RWPE1 (cell line): ENCODE data around the gene NAALADL1.
A peak's percentile ranks its signal among the peaks of the same experiment; 100 is the strongest.

Experiments used
- CTCF ChIA-PET: fragments of 350-600 bp; sonication (Branson Sonifier 250); formaldehyde crosslinking; extraction: SDS; loops from one replicate; lab custom pipeline; 2021; lab: Yijun Ruan, JAX
- POLR2A ChIA-PET: fragments of 400-600 bp; formaldehyde crosslinking; extraction: SDS; loops from one replicate; lab custom pipeline; 2020; ENCODE audit warnings: antibody characterized with exemption; ENCODE audit not compliant: low non-redundant PET; lab: Yijun Ruan, JAX
- DNase-seq: peaks from one replicate; pipeline ENCODE4 v3.0.0; 2012; ENCODE audit warnings: low spot score
- H3K27ac ChIP-seq: fragments of 450-650 bp; 2 replicates; pipeline ENCODE4 v1.5.1; 2017
- TF ChIP-seq, protein P1 (sequence below): fragments of 450-650 bp; conservative IDR thresholded peaks from 2 replicates; pipeline ENCODE4 v1.5.1; 2017; ENCODE audit warnings: low read depth, mild to moderate bottlenecking

Gene NAALADL1

DNA sequence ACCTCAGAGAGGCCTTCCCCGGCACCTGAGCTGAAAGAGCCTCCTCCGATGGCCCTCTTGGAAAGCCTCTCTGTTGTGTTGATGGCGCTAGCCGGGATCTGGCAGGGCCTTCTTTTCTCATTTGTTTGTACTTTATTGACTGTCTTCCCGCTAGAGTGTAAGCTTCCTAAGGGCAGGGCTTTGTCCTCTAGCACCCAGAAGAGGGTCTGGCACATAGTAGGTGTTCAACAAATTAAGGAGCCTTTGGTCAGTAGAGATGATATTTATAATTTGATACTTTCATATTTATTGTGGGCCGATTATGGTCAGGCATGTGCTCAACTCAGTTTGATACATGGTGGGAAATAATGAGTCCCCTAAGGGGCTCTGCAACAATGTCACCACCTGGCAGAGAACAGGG is 40.4 kb downstream of the NAALADL1 start:
- CTCF ChIA-PET, result no interaction called here
- POLR2A ChIA-PET, result no interaction called here
- TF ChIP-seq, protein P1, sequence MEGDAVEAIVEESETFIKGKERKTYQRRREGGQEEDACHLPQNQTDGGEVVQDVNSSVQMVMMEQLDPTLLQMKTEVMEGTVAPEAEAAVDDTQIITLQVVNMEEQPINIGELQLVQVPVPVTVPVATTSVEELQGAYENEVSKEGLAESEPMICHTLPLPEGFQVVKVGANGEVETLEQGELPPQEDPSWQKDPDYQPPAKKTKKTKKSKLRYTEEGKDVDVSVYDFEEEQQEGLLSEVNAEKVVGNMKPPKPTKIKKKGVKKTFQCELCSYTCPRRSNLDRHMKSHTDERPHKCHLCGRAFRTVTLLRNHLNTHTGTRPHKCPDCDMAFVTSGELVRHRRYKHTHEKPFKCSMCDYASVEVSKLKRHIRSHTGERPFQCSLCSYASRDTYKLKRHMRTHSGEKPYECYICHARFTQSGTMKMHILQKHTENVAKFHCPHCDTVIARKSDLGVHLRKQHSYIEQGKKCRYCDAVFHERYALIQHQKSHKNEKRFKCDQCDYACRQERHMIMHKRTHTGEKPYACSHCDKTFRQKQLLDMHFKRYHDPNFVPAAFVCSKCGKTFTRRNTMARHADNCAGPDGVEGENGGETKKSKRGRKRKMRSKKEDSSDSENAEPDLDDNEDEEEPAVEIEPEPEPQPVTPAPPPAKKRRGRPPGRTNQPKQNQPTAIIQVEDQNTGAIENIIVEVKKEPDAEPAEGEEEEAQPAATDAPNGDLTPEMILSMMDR, result no peak
- no peak for DNase-seq
- H3K27ac ChIP-seq, result no peak overlapping the region; the same call in 1 of the 2 replicates

DNA sequence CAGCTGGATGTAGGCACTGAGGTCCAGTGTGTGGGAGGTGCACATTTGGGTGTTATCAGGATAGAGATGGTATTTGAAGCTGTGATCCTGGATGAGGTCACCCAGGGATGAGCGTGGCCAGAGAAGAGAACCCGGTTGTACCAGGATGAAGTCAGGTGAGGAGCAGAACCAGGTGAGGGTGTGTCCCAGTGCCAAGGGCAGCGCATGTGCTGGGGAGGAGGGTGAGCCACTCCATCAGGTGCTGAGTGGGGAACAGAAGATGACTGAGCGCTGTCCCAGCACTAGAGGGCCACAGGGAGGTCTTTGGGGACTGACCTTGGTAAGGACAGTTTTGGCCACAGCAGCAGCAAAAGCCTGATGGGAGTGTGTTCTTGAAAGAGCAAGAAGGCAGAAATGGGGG is 41.6 kb downstream of the NAALADL1 start:
- TF ChIP-seq, protein P1, result no peak
- peak overlapping the region; percentile 98 for H3K27ac ChIP-seq
- ChIA-PET CTCF (interaction anchor here (0.6 kb wide), 1 partner anchor 33 kb away, joined by 4 read pairs; no protein-coding TSS in a partner anchor), POLR2A (interaction anchor here (0.6 kb wide), 1 partner anchor 58 kb away, joined by 4 read pairs; no protein-coding TSS in a partner anchor)
- DNase-seq, result no peak

DNA sequence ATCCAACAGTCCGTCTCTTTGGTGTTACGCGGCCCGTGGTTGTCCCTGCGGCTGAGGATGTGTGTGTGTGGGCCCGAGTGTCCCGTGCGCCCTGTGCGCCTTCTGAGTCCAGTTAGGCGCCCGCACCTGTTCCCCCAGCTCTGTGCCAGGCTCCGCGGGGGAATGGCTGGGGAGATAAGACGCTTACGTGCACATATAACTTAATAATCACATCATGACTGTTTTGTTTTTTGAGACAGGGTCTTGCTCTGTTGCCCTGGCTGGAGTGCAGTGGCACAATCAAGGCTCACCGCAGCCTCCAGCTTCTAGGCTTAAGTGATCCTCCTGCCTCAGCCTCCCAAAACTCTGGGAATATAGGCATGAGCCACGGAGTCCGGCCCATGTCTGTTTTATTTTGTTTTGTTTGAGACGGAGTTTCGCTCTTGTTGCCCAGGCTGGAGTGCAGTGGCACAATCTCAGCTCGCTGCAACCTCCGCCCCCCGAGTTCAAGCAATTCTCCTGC is 43.6 kb downstream of the NAALADL1 start:
- TF ChIP-seq, protein P1, result no peak
- no peak for DNase-seq
- peak overlapping the region; percentile 98 for H3K27ac ChIP-seq
- ChIA-PET CTCF (interaction anchor here (0.6 to 2.6 kb wide), 30 partner anchors 10 to 1247 kb away, joined by 3 to 14 read pairs (median 4); partner anchors contain the start of genes ATG2A, BATF2, CAPN1 and CDC42BPG), POLR2A (interaction anchor here (0.8 kb wide), 2 partner anchors 167 to 171 kb away, joined by 3 read pairs; no protein-coding TSS in a partner anchor)

DNA sequence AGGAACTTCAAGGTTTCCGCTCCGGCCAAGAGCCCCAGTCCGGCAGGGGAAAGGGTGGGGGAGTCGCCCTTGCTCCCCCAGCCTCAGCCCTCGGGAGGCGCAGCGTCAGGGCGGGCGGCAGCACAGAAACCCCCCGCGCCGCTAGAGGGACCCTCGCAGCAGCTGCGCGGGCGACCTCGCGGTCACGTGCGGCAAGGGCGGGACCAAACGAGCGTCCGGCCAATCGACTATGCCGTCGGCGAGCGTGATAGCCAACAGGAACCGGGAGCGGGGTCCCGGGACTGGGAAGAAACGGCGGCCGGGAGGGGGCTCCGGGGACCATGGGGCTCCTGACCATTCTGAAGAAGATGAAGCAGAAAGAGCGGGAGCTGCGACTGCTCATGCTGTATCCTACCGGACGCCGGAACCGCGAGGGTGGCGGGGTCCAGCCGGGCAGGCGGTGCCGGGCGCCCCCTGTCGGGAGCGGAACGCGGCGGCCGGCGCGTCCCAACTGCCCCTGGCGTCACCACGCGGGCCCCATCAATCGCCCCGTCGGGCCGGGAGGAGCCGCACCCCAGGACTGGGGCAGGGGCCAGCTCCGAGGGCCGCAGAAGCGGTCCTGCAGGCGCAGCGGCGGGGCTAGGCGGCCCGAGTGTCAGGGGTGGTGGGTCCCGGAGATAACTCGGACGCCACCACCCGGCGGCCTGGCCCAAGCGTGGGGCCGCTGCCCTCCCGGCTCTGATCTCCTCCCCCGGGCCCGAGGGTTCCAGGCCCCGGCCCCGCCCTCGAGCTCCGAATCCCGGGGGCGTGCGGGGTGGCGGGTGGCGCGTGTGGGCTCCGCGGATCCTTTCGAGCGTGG is 44.2 kb downstream of the NAALADL1 start, which contains the start of gene ARL2:
Gene ARL2 (plus strand): TSS at position 273 of the 838 bp plus-strand sequence. CDS start 48 bp downstream, at position 321.
- DNase-seq, result peak; percentile 86
- POLR2A ChIA-PET, result interaction anchor here (0.8 to 1.0 kb wide), 3 partner anchors 98 to 170 kb away, joined by 3 read pairs; no protein-coding TSS in a partner anchor
- H3K27ac ChIP-seq, result peak within 1 kb of the TSS; percentile 98
- CTCF ChIA-PET, result interaction anchor here (0.5 to 2.6 kb wide), 39 partner anchors 9 to 1246 kb away, joined by 3 to 14 read pairs (median 4); partner anchors contain the start of genes ATG2A, BATF2, CAPN1 and CDC42BPG
- TF ChIP-seq, protein P1, result peak; percentile 82

DNA sequence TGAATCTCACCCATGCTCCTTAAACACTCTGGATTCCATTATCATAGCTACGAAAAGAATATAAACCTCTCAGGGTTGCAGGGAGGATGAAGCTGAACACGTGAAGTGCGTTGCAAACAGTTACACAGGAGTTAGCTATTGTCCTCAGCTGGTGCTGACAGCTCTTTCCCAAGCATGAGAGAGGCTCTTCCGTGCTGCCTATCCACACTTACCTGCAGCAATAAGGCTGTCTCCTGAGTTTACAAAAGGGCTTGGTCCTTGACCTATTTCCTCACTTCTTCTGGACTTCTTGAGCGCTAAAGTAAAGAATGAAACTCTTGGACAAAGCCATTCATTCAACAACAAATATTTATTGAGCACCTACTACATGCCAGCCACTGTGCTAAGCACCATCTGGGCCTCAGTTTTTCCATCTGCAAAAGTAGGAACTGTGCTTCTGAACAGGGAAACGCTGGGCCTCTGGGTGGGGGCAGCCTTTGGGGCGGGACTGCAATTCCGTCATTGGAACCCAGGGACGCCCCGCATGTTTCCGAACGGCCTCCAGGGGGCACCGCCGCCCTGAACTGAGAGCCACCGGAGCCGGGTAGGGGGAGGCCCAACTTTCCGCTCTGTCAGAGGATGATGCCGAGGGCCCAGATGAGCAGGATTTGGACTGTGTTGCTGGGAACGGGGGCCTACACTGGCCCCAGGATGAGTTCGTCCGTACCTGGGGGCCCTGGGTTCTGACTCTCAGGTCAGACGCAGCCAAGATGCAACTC is 45.0 kb downstream of the NAALADL1 start:
- POLR2A ChIA-PET, result interaction anchor here (0.8 to 1.0 kb wide), 2 partner anchors 86 to 97 kb away, joined by 3 to 7 read pairs; no protein-coding TSS in a partner anchor
- CTCF ChIA-PET, result interaction anchor here (0.5 to 2.6 kb wide), 27 partner anchors 10 to 591 kb away, joined by 3 to 14 read pairs (median 4); partner anchors contain the start of genes ATG2A, BATF2, CDC42BPG and EHD1
- peak; percentile 90 for DNase-seq
- H3K27ac ChIP-seq, result peak overlapping the region; percentile 98
- TF ChIP-seq, protein P1, result no peak; the same call in 1 of the 2 replicates
